ENCODE results near the gene TBC1D24.
"Not testable (repeated sequence)": the region's sequence is repeated elsewhere in the genome, so short reads cannot be mapped to it uniquely, and the experiment has no call there.

TBC1D24 gene

DNA sequence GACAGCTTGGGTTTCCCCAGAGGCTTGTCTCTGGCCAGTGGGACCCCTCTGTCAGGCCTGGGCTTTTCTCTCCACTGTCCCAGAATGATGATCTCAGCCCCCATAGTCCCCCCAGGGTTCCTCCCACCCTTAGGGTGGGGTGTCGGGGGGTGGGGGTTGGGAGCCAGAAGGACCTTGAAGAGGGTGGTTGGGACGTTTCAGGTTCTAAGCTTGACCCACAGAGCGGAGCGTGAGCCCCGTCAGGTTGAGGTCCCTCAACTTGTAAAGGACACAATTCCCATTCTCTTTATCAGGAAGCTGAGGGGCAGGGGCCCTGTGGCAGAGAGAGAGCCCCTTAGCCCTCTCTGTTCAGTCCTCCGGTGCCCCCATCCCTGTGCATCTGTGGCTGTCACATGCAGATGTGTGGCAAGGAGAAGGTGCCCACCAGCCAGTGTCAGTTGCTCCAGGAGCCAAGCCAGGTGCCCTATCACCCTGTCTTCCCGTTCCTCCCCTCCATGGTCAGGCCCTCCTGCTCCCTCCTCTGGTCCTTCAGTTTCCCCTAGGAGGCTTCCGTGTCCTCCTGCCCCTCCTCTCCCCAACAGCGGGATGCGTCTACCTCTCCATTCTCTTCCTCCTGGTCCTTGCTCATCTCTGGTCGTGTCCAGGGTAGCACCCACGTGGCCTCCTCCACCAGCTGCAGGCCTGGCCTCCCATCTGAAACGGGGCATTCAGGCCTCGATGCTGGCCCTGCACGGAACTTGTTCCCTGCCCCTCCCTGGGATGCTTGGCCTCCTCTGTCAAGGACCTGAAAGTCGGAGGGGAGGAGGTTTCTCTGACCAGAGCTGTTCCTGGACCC, 5.3 kb upstream of the TBC1D24 start:
- FAIRE-seq: no peak

- FAIRE-seq: no peak
Measured at GRCh38 chr16:2470234-2470601, 4.7 kb upstream of the TBC1D24 start.

- FAIRE-seq: no peak
Measured at GRCh38 chr16:2470603-2471015, 4.3 kb upstream of the TBC1D24 start.

DNA sequence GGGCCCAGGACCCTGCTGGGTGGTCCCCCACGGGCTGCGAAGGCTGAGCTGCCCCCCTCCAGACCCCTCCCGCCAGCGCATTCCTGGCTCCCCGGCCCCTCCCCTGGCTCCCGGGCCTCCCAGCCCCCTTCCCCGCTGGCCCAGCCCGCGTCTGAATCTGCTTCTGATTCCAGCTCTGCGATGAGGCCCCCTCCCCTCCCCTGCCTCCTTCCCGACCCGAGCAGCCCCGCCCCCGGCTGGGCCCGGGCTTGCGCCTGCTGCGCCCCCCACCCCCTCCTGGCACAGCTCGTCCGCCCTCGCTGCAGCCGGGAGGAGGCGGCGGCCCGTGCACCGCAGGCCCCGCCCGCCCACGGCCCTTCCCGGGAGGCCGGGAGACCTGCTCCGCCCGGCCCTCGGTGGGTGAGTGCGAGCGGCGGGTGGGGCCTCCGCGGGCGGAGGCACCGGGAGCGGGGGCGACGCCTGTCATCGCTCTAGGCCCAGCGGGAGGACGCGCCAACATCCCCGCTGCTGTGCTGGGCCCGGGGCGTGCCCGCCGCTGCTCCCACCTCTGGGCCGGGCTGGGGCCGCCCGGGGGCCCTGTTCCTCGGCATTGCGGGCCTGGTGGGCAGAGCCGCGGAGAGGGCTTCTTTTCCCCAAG, 3.8 kb upstream of the TBC1D24 start, which contains the start of gene NTN3:
TSS of gene NTN3 (plus strand) at position 282 of the 637 bp plus-strand sequence. CDS start 405 bp downstream, outside the sequence.
- FAIRE-seq: no peak

DNA sequence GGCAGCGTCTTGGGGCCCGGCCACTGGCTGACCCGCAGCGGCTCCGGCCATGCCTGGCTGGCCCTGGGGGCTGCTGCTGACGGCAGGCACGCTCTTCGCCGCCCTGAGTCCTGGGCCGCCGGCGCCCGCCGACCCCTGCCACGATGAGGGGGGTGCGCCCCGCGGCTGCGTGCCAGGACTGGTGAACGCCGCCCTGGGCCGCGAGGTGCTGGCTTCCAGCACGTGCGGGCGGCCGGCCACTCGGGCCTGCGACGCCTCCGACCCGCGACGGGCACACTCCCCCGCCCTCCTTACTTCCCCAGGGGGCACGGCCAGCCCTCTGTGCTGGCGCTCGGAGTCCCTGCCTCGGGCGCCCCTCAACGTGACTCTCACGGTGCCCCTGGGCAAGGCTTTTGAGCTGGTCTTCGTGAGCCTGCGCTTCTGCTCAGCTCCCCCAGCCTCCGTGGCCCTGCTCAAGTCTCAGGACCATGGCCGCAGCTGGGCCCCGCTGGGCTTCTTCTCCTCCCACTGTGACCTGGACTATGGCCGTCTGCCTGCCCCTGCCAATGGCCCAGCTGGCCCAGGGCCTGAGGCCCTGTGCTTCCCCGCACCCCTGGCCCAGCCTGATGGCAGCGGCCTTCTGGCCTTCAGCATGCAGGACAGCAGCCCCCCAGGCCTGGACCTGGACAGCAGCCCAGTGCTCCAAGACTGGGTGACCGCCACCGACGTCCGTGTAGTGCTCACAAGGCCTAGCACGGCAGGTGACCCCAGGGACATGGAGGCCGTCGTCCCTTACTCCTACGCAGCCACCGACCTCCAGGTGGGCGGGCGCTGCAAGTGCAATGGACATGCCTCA, 3.1 kb upstream of the TBC1D24 start:
- FAIRE-seq: no peak

DNA sequence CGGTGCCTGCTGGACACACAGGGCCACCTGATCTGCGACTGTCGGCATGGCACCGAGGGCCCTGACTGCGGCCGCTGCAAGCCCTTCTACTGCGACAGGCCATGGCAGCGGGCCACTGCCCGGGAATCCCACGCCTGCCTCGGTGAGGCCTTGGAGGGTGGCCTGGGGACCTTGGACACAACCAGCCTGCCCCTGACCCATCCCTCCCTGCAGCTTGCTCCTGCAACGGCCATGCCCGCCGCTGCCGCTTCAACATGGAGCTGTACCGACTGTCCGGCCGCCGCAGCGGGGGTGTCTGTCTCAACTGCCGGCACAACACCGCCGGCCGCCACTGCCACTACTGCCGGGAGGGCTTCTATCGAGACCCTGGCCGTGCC, 2.5 kb upstream of the TBC1D24 start:
- FAIRE-seq: no peak

DNA sequence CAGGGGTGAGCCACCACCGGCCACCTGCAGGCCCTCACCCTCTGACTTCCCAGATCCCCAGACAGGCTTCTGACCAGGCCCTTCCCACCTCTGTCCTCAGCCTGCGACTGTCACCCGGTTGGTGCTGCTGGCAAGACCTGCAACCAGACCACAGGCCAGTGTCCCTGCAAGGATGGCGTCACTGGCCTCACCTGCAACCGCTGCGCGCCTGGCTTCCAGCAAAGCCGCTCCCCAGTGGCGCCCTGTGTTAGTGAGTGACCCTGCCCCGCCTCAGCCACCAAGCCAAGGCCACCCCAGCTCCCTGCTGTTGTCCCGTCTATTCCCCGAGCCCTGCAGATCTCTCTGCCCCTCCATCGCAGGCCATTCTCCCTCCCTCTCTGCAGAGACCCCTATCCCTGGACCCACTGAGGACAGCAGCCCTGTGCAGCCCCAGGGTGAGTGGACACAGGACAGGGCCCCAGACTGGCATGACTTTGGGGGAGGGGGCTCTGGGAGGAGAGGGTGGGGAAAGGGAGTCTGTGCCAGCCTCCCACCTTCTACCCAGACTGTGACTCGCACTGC, 2.0 kb upstream of the TBC1D24 start:
- no peak for FAIRE-seq

- no peak for FAIRE-seq
Measured at GRCh38 chr16:2473446-2473926, 1.4 kb upstream of the TBC1D24 start.

DNA sequence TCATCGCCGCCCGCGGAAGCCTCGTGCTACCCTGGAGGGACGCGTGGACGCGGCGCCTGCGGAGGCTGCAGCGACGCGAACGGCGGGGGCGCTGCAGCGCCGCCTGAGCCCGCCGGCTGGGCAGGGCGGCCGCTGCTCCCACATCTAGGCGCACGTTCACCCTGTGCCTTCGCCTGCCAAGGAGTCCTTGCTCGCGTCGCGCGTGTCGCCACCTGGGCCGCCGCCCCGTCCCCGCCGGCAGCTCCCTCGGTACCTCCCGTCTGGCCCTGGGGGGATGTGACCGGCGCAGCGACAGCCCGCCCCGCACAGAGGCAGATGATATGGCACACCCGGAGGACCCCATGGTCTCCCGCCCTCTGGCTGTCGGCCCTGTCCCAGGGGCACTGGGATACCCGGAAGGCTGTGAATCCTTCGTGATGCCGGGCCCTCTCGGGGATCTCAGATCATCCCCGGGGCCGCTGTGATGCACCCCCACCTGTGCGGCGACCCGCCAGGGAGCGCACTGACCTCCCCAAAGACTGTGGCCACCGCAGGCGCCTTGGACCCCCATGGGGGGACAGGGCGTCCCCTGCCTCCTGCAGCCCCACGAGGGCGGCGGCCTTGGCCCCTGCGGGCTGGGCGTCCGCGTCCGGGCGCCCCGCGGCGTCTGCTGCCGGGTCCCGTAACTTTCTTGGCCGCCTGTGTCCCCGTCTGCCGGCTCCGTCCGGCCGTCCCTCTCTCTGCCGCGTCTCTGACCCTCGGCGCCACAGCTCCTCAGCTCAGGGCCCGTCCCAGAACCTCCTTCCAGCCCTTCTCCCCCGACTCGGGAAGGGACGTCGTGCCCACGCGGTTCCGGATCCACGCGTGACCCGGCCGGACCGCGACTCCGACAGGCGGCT, 689 bp upstream of the TBC1D24 start:
- FAIRE-seq: no peak

- FAIRE-seq: no peak
Measured at GRCh38 chr16:2475413-2476344, 752 bp downstream of the TBC1D24 start.

GRCh38 chr16:2476345-2476720, 1.4 kb downstream of the TBC1D24 start:
- no peak for FAIRE-seq

DNA sequence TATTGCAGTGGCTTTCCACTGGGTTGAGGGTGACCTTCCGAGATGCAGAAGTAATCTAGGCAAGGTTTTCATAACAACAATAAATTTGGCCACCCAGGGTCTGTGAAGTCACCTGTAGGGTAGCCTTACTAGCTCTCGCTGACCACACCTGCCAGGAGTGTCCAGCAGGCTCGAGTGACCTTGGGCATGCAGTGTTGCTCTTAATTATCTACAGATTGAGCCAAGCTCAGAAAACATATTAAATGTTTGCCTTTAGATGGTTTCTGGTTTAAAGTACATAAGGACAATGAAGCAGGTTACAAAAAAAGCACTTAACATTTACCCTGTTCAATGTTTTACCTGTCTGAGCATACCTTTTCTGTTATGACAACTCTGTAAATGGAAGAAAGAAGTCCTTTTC, 1.8 kb downstream of the TBC1D24 start:
- FAIRE-seq: no peak

DNA sequence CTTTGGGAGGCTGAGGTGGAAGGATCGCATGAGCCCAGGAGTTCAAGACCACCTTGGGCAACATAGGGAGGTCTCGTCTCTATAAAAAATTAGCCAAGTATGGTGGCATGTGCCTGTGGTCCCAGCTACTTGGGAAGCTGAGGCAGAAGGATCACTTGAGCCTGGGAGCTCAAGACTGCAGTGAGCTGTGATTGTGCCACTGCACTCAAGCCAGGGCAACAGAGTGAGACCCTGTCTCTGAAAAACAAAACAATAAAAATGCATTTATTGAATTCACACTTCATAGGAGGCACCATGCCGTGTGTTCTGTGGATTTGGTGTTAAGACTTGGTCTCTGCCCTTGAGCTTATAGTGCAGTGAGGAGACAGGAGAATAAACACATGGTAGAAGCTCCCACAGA, 2.4 kb downstream of the TBC1D24 start:
- no peak for FAIRE-seq

DNA sequence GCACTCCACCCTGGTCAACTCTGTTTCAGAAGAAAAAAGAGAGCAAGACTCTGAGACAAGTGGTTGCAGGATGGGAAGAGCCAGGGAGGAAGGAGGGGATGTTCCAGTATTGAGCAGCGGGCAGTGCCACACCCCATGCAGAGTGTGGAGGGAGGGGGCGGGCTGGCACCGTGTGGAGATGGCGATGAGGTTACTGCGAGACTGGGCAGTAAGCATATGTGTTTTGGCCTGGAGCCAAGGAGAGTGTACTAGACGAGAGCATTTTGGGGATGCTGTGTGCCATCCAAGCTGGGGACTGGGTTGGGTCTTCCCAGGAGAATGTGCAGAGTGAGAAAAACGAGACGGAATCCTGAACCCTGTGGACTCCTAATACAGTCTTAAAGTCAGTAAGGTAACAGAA, 3.4 kb downstream of the TBC1D24 start:
- no peak for FAIRE-seq

- not testable (repeated sequence) for FAIRE-seq
Measured at GRCh38 chr16:2479996-2480395, 5.1 kb downstream of the TBC1D24 start.

- no peak for FAIRE-seq
Measured at GRCh38 chr16:2480948-2481347, 6.0 kb downstream of the TBC1D24 start.

GRCh38 chr16:2481676-2482075, 6.7 kb downstream of the TBC1D24 start:
- no peak for FAIRE-seq

DNA sequence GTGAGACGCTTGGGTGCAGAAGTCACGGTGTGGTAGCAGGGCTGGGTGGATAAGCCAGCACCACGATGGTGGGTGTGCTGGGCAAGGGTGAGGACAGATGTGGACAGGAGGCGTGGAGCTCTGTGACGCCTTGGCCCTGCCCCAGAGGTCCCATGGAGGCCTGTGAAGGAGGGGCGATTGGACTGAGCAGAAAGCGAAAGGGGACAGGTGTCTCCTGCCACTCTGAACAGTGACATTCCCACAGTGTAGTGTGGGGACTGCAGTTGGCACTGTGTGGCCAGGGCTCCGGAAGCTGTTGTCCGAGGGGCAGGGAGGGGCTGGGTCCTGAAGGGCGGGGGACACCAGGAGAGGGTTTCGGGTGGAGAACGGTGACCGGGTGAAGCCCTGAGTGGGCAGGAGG, 7.3 kb downstream of the TBC1D24 start:
- FAIRE-seq: no peak

GRCh38 chr16:2482708-2483534, 8.0 kb downstream of the TBC1D24 start:
- FAIRE-seq: no peak

Measured in endometrium (tissue), 2 donors.